NCI-H1694 treated with DMSO at 0.1 percent for 48 hours (cell line): Measurements from ENCODE around the gene C12orf50.
"Not testable (repeated sequence)": the region's sequence is repeated elsewhere in the genome, so short reads cannot be mapped to it uniquely, and the experiment has no call there.

ENCODE experiments used
- DNase-seq: peaks from one replicate; lab custom pipeline; 2025; lab: John Stamatoyannopoulos, UW

C12orf50 gene

DNA sequence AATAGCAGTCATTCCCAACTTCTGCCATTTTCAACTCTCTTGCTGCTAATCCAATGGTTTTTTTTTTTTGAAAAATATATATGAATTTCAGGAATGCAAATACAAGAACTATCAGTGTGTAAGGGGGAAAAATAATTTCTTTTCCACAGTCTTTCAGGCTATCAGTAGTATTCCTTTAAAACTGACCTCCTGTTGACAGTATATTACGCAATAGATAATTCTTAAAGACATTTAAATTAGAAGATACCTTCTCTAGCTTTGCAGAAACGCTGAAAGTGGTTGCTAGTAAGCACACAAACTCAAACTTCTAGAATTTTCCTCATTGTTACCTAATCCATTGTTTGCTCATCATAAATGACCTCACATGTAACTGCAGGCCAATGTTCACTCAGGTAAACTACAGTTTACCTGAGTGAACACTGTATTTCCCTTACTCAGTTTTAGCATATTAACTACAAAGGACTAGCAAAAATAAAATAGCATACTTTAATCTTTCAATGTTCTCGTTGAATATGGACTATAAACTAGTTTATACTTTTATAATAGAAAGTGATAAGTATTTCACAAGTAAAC is at the start of gene C12orf50:
C12orf50 (minus strand) TSS at position 309 of the 573 bp plus-strand sequence. CDS start 2,439 bp downstream, outside the sequence.
- DNase-seq = no peak

- no peak for DNase-seq
These were observed 38.1 kb upstream of the C12orf50 start for GRCh38 chr12:88067301-88067700.

GRCh38 chr12:88063375-88063774 is 34.2 kb upstream of the C12orf50 start:
- DNase-seq = no peak

DNA sequence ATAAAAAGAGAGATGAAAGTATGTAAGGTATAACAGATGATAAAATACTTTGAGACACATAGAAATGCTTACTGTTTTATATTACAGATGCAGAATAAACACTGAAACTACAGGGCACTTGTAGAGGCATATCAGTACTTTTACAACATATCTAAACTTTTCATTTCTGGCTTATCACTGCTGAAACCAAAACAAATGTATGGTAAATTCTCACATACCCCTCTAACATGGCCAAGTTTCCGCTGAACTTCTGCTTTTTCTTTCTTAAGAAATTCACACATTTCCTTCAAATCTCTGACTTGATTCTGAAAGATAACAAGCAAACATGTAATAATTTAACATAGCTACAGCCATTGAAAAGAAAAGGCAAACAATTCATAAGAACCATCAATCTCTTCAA is 33.3 kb upstream of the C12orf50 start:
- no peak for DNase-seq

DNA sequence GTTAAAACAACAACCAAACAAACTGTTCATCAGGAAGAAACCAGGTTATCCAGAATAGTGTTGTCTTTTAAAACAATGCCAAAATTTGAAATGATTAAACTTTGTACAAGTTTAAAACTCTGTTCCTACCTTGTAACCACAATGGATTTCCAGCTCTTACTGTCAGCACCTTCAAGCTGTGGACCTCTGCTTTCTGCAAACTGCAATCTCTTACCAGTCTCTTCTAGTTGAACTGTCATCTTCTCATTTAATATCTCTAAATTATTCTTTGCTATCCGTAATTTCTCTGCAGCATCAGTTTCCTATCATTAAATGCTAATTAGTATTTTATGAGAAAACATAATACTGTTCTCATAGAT is 29.5 kb upstream of the C12orf50 start:
- no peak for DNase-seq

GRCh38 chr12:88057994-88058718 is 29.0 kb upstream of the C12orf50 start:
- no peak for DNase-seq

DNA sequence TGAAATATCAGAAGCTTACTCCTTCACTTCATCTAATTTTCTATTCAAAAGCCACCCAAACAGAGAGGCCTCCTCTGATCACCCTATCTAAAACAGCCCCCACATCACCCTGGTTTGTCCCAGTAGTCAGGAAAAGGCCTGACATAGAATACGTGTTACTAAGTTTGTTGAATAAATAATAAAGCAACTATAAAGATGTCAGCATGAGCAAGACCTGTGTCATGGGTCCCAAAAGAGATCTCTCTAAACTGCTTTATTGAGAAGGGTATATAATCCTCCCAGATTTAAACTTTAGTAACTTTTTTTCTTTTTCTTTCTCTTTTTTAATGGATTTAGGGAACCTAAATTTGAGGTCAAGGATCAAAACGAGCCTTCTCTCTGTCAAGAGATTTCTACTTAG is 27.4 kb upstream of the C12orf50 start:
- no peak for DNase-seq

DNA sequence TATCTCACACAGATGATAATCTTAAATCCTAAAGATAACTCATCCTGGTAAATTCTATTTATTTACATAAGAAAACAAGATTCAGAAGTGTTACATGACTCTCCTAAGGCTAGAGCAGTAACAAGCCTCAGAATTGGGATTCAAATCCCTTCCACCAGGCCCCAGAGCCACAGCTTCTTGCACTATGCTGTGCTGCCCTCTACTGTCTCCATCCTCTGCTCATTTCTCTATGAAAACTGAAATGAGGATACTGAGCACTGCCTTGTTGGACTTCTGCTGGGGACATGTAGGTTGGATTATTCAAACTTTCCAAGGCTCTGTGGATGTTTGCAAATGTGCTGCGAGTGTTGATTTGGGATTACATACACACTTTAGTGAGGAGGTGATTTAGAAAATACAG is 23.5 kb upstream of the C12orf50 start:
- peak; percentile 37 for DNase-seq

GRCh38 chr12:88044035-88044434 is 14.8 kb upstream of the C12orf50 start:
- DNase-seq = no peak

DNA sequence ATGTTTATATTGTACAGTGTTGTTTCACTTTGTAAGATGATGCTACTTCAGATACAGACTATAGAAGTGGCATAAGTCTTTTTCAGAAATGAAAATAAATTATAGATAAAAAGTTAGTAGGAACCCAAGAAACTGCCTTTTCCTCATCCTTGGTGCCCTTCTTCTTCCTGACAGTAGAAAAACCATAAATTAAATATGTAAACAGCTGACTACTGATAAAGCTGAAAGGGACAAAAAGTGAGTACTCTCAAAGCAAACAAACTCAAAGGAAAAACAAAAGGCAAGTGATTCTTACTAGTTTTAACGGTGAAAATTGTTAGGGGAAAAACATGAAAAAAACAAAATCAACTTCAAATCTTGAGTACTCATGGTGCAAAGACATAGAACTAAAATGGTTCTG is 8.6 kb upstream of the C12orf50 start:
- DNase-seq = no peak

GRCh38 chr12:88036353-88036965 is 7.3 kb upstream of the C12orf50 start:
- DNase-seq = no peak

DNA sequence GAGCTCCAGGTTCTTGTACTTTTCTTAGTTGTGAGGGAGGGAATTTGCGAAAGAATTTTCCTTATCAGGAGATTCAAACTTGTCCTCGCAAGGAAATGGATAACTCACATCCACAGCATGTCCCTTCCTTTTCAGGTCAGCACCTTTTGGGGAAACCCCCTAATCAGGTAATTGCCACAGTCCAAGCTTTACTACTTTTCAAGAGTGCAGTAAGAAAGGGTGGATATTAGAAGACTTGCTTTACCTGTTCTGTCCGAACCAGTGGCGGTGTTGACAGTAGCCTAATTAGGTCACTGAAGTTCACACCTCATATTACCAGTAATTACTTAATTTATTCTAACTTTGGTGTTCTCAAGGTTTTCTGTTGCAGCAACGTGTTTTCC is 6.7 kb upstream of the C12orf50 start:
- no peak for DNase-seq

DNA sequence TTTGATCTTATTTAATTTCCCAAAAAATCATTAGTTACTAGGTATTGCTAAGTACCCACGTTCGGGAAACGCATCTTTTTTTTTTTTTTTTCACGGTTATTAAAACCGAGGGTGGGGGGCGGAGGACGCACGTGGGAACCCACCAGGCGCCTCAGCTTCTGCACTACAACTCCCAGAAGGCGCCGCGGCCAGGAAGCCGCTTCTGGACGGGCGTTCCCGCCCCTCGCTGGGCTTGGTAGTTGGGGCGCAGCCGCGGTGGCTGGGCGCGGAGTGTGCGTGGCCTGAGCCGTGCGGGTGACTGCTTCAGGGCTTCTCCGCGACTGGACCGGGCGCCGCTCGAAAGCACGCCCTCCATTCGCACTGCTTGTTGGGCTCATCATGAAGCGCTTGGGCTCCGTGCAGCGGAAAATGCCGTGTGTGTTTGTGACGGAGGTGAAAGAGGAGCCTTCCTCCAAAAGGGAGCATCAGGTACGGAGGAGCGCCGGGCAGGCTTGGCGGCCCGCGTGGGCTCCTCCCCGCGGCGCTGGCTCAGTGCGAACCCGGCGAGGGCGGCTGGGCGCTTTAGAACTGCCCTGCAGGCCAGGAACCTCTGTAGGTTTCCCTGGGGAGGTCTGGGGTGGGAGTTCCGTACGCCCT is 6.2 kb upstream of the C12orf50 start:
- DNase-seq = peak; percentile 56

- DNase-seq = not testable (repeated sequence)
These were observed 2.0 kb upstream of the C12orf50 start for GRCh38 chr12:88031161-88031560.

DNA sequence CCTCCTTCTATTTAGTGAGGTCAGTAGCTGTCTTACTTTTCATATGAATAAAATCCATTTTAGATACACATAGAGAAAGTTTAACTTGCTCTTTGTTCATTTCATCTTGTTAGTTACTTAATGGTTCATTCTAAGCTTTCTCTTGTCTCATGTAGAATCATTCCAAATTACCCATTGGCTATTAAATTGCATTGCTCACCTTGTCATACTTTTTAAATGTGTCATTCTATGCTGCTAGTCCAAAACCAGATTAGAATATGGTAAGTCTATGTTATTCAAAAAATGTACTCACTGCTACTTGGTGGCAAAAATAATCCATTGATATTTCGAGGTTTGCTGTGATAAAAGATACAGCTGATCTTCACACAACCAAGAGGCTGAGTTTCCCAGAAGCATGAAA is 3.0 kb downstream of the C12orf50 start:
- DNase-seq = no peak

GRCh38 chr12:88017964-88018363 is 11.2 kb downstream of the C12orf50 start:
- DNase-seq = no peak

- DNase-seq = no peak
These were observed 13.4 kb downstream of the C12orf50 start for GRCh38 chr12:88015825-88016224.

- no peak for DNase-seq
These were observed 17.4 kb downstream of the C12orf50 start for GRCh38 chr12:88011755-88012154.

GRCh38 chr12:88006351-88006750 is 22.9 kb downstream of the C12orf50 start:
- no peak for DNase-seq

- DNase-seq = no peak
These were observed 27.9 kb downstream of the C12orf50 start for GRCh38 chr12:88001327-88001726.

- DNase-seq = peak; percentile 71
These were observed 33.5 kb downstream of the C12orf50 start for GRCh38 chr12:87995581-87996178.

GRCh38 chr12:87991483-87991882 is 37.7 kb downstream of the C12orf50 start:
- DNase-seq = no peak

DNA sequence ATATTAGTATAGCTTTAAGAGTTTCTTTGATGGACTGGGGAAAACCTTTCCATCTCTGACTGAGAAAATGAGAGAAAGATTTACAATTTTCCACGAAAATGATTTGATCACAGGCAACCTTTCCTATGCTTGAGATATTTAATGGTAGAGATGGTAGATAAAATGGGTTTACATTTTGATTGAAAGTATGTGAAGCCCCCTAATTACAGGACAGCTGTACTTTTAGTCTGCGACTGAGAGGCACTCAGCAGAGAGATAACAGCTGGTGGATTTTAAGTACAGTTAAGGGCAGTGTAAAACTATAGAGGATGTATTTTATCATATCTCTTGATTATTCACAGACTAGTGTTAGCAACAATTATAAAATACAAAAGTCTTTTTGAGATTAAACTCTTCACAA is 40.7 kb downstream of the C12orf50 start:
- DNase-seq = no peak
